GM19372 (cell line): ENCODE measurements around the gene MPZ.

Source experiments
- ATAC-seq: cut with Tn5 transposase; IDR thresholded peaks from one replicate; pipeline ENCODE4 v1.9.1; 2021; ENCODE audit warnings: mild to moderate bottlenecking, low read depth, moderate library complexity; ENCODE audit not compliant: unreplicated experiment

Gene MPZ

DNA sequence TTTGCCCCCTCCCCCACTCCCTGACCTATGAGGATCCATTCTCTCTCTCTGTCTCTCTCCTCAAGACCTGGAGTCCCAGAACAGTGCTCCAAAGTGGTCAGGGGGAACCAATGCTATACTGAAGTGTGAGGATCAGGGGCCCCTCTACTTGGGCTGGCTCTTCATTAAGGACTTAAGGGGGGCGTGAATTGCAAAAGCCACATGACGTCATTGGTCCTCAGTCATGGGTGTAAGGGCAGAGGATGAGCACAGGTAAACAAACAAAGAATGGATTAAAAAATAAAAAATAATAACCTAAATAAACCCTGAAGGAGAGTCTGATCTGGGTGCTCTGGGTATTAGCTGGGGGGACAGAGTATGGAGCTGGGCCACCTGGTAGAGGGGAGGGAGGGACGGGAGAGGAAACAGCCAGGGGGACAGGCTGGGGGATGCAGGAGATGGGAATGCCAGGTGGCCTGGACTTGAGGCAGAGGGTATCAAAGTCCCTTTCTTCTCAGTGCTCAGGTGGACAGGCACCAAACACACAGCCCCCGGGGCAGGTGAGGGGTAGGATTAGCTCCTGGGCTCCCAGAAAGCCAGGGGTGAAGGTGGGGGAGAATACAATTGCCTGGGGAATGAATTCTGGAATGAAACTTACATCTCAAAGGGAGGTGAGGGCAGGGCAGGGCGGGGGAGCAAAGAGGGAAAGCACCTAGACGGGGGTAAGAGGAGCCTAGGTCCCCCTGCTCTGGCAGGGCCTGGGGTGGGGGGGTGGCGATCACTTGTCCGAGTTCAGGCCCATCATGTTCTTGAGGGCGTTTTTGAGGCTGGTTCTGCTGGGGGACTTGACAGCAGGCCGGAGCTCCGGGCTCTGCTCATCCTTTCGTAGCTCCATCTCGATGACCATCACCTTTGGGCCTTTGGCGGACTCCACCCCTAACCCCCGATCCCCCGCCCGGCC is 4.6 kb downstream of the MPZ start:
- ATAC-seq, result no peak

GRCh38 chr1:161300478-161300877 is 9.3 kb downstream of the MPZ start:
- ATAC-seq, result no peak

DNA sequence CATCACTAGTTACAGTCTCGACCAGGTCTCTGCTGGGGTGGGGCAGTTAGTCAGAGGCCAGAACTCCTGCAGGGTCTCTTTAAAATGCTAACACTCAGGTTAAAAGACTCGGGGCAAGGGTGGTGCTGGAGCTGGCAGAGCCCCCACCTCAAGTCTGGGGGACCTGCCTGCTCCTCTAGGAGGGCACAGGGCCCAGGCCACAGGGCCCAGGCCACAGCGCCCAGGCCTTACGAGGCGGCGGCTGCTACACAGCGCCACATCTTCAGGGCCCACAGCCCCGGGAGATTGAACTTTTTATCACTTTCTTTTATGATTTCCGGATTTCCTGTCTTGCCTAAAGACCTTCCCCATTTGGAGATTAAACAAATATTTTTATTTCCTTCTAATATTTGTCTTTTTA is 10.4 kb downstream of the MPZ start:
- no peak for ATAC-seq

GRCh38 chr1:161298116-161298515 is 11.7 kb downstream of the MPZ start:
- ATAC-seq, result no peak

- no peak for ATAC-seq
These were observed 12.4 kb downstream of the MPZ start for GRCh38 chr1:161297415-161297814.

- ATAC-seq, result no peak
These were observed 19.0 kb downstream of the MPZ start for GRCh38 chr1:161290779-161291178.

DNA sequence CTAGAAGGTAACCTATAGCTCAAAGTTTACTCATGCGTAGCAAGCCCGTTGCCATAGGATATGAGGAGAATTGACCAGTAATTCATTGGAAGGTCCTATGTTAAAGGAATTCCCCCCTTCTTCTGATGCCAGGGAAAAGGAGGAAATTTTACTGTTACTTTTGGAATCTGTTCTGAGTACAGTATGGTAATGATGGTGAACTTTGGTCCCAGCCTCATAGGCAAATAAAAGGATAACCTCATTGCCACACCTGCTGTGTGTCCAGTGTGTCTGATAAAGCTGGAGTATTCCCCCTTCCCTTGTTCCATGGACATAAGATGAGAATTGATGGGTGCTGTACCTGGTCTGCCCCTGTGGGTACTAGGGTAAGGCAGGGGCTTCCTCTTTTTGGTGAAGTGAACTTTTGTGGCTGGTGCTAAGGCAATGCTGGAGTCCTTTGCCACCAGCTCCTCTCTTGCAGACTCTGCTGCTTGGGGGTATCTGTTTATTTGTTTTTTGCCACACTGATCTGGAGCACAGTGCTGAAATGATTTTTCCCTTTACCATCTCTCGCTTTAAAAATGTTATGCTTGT is 22.2 kb downstream of the MPZ start:
- ATAC-seq, result no peak

- ATAC-seq, result no peak
These were observed 24.2 kb downstream of the MPZ start for GRCh38 chr1:161285521-161285920.

DNA sequence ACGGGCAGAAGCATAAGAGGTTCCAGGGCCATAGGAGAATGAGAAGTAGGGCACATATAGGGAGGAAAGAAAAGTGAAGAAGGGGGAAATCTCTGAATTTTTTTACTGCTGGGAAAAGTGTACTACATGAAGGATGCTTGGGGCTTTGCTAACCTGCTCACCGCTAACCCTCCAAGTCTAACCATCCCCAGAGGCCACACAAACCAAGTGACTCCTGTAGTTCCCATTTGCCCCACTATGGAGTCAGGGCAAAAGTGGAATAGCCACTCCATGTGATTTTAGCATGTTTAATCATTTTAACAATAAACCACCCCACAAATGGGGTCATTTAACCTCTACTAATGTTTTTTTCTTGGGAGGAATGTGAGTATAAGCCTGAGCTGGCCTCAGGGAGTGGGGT is 24.7 kb downstream of the MPZ start:
- no peak for ATAC-seq

- no peak for ATAC-seq
These were observed 26.8 kb downstream of the MPZ start for GRCh38 chr1:161282991-161283390.

GRCh38 chr1:161274874-161275273 is 34.9 kb downstream of the MPZ start:
- ATAC-seq, result no peak

- ATAC-seq, result no peak
These were observed 36.4 kb downstream of the MPZ start for GRCh38 chr1:161273402-161273801.

DNA sequence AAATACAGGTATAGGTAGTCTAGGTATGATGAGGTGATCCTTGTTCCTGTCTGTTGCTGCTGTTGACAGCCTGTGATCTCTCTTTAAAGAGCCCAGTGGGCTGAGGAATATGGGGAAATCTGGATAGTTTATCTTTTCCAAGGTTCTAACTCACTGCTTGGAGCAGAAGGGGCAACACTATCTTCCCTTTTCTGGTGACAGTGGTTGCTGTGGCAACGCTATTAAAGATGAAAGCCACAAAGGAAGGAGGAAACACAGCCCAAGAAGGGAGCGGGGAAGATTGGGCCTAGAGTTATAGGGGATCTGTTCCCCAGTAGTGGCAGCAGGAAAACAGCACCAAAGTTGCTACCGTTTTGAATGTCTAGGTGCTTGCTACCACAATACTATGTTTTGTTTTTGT is 42.4 kb downstream of the MPZ start:
- no peak for ATAC-seq

GRCh38 chr1:161266836-161267235 is 42.9 kb downstream of the MPZ start:
- no peak for ATAC-seq

DNA sequence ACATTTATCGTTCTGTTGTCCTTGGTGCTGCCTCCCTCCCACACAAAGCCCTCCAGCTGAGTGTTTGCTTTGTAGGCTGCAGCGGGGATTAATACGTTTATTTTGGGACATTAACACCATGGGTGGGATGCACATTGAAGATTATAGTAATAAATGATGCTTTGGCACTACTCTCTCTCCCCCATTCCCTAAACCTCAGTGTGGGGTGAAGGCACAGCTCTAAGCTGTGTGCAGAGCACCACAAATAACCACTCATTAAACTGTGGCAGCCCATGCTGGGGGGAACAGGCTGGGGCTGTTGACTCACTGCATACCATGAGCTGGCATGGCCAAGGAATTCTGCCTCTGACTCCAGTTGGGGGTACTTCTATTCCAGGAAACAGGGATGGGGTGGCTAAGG is 43.6 kb downstream of the MPZ start:
- no peak for ATAC-seq

- ATAC-seq, result no peak
These were observed 44.5 kb downstream of the MPZ start for GRCh38 chr1:161265305-161265704.

GRCh38 chr1:161261261-161262235 is 48.2 kb downstream of the MPZ start:
- no peak for ATAC-seq

GRCh38 chr1:161260376-161261260 is 49.1 kb downstream of the MPZ start:
- ATAC-seq, result no peak

DNA sequence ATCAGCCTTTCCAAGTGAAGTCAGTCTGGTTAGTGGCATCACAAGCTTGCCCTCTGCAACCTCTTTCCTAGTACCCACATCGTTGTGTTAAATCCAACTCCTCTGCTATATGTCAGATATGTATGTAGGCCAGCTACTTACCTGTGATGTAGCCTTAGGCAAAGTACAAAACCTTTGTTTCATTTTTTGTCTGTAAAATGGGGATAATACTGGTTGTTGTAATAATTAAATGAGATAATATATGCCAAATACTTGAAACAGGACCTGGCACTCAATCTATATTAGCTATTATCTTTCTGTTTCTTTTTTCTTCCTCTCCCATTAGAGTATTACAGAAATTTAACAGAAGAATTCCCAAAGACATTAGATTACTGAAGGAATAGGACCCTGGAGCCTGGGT is 50.0 kb downstream of the MPZ start:
- ATAC-seq, result no peak

- no peak for ATAC-seq
These were observed 50.4 kb downstream of the MPZ start for GRCh38 chr1:161259345-161259702.
